ENCODE data around the gene SP6. TPM values are rescaled to one million over a fixed set of nuclear protein-coding genes. Genes with fewer than 3 reads are reported as not detected.

Gene SP6
- total RNA-seq, 1 donor from 2014 or later: 3.9 TPM

GRCh38 chr17:47875011-47875985, 24.3 kb upstream of the SP6 start:
- Histone ChIP-seq H3K27me3 (no peaks in the 10 kb centered on the region), H3K4me1 (peaks cover 11% of the 10 kb centered on the region), H3K9me3 (no peaks in the 10 kb centered on the region), H3K27ac (no peak overlapping the region), H3K4me3 (no peak overlapping the region), H3K36me3 (no peaks in the 10 kb centered on the region)
- intact Hi-C loops (cut with DNase I): no loop called here
- TF ChIP-seq, protein P1, sequence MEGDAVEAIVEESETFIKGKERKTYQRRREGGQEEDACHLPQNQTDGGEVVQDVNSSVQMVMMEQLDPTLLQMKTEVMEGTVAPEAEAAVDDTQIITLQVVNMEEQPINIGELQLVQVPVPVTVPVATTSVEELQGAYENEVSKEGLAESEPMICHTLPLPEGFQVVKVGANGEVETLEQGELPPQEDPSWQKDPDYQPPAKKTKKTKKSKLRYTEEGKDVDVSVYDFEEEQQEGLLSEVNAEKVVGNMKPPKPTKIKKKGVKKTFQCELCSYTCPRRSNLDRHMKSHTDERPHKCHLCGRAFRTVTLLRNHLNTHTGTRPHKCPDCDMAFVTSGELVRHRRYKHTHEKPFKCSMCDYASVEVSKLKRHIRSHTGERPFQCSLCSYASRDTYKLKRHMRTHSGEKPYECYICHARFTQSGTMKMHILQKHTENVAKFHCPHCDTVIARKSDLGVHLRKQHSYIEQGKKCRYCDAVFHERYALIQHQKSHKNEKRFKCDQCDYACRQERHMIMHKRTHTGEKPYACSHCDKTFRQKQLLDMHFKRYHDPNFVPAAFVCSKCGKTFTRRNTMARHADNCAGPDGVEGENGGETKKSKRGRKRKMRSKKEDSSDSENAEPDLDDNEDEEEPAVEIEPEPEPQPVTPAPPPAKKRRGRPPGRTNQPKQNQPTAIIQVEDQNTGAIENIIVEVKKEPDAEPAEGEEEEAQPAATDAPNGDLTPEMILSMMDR (IDR thresholded peaks at IDR 0.05): no peak
- no peak for DNase-seq (ENCODE audit: extremely low spot score in 2 of 2)

GRCh38 chr17:47873200-47874090, 22.5 kb upstream of the SP6 start:
- Histone ChIP-seq H3K9me3 (no peaks in the 10 kb centered on the region), H3K36me3 (no peaks in the 10 kb centered on the region), H3K27ac (no peak overlapping the region), H3K4me3 (no peak overlapping the region), H3K4me1 (peaks cover 11% of the 10 kb centered on the region), H3K27me3 (no peaks in the 10 kb centered on the region)
- intact Hi-C loops (cut with DNase I): no loop called here
- DNase-seq (ENCODE audit: extremely low spot score in 2 of 2): no peak
- no peak for TF ChIP-seq POLR2A (IDR thresholded peaks at IDR 0.05)
- TF ChIP-seq, protein P1 (IDR thresholded peaks at IDR 0.05): no peak
- TF ChIP-seq POLR2AphosphoS5 (IDR thresholded peaks at IDR 0.05; ENCODE audit: insufficient read depth in 1 of 2, low read depth in 1 of 2): no peak

DNA sequence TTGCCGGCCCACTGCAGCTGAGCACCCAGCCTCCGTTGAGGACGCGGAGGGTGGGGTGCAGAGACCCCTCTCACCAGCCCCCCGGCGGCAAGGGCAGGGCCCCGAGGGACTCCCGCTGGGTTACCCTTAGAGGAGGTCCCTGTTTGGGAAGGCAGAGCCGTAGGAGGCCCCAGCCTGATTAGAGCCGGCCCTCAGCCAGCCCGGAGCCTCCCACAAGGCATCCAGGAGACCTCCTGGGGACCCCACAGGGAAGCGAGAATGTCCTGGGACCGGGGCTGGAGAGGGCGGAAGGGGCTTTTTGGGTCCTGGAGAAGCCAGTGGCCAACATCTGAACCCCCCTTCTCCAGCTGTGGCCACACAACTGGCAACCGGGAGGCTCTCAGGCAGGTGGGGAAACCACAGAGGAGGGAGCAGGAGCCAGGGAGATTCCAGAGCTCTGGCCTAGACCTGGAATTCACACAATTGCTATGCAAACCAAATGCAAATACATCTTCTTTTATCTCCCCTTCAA, 21.7 kb upstream of the SP6 start:
- Histone ChIP-seq H3K9me3 (no peaks in the 10 kb centered on the region), H3K27ac (no peak overlapping the region), H3K27me3 (no peaks in the 10 kb centered on the region), H3K36me3 (no peaks in the 10 kb centered on the region), H3K4me1 (peaks cover 11% of the 10 kb centered on the region), H3K4me3 (peak overlapping the region in 1 of 2 donors; percentile 9)
- no peak for DNase-seq (ENCODE audit: extremely low spot score in 2 of 2)
- intact Hi-C loops (cut with DNase I): no loop called here
- TF ChIP-seq POLR2A (IDR thresholded peaks at IDR 0.05) (no peak), POLR2AphosphoS5 (IDR thresholded peaks at IDR 0.05; ENCODE audit: insufficient read depth in 1 of 2, low read depth in 1 of 2) (no peak)
- TF ChIP-seq, protein P1 (IDR thresholded peaks at IDR 0.05): no peak

DNA sequence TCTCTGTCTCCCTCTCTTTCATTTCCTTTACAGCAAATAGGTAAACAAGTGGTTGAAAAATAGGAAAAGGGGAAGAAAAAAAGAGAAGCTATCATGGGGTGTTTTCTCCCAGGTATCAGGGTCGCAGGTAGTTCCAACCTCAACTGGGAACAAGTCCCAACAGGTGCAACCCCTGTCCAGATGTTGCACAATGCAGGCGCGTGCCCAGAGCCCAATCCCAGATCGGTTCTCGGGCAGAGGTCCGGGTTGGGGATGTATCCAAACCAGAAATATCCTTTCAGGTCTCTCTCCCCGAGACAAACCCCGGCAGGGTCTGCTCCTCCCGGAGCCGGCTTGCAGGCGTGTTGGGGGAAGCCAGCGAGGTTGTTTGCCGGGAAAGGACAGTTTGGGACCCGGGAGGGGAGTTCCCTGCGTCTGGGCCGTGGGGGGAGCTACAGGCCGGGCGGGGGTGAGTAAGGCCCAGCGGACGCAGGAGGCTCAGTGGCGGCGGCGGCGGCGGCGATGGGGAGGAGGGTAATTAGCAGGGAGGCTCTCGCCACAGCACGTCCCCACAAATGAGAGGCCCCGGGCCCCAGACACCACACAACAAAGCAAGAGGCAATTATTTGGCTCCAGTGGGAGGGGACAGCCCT, 21.2 kb upstream of the SP6 start:
- Histone ChIP-seq H3K27ac (no peak overlapping the region), H3K27me3 (no peaks in the 10 kb centered on the region), H3K4me1 (peaks cover 11% of the 10 kb centered on the region), H3K9me3 (no peaks in the 10 kb centered on the region), H3K4me3 (peak overlapping the region in 1 of 2 donors; percentile 9), H3K36me3 (no peaks in the 10 kb centered on the region)
- intact Hi-C loops (cut with DNase I): no loop called here
- TF ChIP-seq, protein P1 (IDR thresholded peaks at IDR 0.05): no peak
- TF ChIP-seq POLR2A (IDR thresholded peaks at IDR 0.05) (no peak), POLR2AphosphoS5 (IDR thresholded peaks at IDR 0.05; ENCODE audit: insufficient read depth in 1 of 2, low read depth in 1 of 2) (no peak)
- no peak for DNase-seq (ENCODE audit: extremely low spot score in 2 of 2)
